ENCODE data around the gene MGRN1.

DNA sequence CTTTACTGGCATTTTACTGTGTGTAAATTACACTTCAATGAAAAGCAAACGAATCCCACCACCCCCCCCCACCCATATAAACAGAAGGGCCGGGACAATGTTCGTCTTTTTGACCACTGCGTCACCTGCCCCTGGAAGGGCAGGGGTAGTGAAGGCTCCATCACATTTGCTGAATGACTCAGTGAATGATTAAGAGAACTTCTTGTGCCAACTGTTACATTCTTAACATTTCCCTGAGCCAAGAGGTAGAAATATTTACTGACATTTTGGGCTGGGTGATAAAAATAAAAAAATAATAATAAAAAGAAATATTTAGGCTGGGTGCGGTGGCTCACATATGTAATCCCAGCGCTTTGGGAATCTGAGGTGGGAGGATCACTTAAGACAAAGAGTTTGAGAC is 44.4 kb upstream of the MGRN1 start:
- TF ChIP-seq, protein P1, sequence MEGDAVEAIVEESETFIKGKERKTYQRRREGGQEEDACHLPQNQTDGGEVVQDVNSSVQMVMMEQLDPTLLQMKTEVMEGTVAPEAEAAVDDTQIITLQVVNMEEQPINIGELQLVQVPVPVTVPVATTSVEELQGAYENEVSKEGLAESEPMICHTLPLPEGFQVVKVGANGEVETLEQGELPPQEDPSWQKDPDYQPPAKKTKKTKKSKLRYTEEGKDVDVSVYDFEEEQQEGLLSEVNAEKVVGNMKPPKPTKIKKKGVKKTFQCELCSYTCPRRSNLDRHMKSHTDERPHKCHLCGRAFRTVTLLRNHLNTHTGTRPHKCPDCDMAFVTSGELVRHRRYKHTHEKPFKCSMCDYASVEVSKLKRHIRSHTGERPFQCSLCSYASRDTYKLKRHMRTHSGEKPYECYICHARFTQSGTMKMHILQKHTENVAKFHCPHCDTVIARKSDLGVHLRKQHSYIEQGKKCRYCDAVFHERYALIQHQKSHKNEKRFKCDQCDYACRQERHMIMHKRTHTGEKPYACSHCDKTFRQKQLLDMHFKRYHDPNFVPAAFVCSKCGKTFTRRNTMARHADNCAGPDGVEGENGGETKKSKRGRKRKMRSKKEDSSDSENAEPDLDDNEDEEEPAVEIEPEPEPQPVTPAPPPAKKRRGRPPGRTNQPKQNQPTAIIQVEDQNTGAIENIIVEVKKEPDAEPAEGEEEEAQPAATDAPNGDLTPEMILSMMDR (IDR thresholded peaks at IDR 0.05): no peak
- TF ChIP-seq POLR2A (IDR thresholded peaks at IDR 0.05) (no peak), POLR2AphosphoS5 (IDR thresholded peaks at IDR 0.05) (no peak)
